Right kidney (tissue), 1 donor: Measurements from ENCODE around the gene TMEM263.
"Not testable (repeated sequence)": the region's sequence is repeated elsewhere in the genome, so short reads cannot be mapped to it uniquely, and the experiment has no call there.

Experiments used
- DNase-seq: peaks from one replicate; pipeline ENCODE4 v3.0.0-alpha.2; 2016

TMEM263 gene

DNA sequence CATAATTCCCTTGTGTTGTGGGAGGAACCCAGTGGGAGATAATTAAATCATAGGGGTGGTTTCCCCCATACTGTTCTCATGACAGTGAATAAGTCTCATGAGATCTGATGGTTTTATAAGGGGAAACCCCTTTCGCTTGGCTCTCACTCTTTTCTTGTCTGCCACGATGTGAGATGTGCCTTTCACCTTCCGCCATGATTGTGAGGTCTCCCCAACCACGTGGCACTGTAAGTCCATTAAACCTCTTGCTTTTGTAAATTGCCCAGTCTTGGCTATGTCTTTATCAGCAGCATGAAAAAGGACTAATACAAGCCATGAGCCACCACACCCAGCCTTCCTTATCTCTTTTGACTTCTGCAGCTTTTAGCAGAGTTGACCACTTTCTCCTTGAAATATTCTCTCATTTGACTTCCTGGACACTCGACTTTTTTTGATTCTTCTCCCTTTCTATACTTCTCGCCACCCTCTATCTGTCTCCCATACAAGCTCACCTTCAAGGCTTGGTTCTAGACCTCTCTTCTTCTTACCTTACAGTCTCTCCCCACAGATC is 29.0 kb downstream of the TMEM263 start:
- DNase-seq: no peak

DNA sequence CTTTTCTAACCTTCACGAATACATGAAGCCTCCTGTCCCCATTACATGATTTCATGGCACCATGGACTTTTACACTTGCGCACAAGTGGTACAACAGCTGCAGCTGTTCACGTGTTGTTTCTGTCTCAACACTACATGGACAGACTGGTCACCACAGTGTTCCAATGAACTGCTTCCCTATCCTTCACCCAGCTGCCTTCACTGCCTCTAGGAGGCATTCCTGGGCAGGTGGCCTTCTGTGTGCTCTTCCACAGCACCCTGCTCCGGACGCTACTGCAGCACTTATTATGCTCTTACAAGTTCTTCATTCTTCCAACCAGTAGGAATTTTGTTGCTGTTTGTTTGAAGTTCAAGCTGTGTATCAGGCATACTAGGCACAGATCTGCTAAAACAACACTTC is 29.8 kb downstream of the TMEM263 start:
- DNase-seq: no peak

DNA sequence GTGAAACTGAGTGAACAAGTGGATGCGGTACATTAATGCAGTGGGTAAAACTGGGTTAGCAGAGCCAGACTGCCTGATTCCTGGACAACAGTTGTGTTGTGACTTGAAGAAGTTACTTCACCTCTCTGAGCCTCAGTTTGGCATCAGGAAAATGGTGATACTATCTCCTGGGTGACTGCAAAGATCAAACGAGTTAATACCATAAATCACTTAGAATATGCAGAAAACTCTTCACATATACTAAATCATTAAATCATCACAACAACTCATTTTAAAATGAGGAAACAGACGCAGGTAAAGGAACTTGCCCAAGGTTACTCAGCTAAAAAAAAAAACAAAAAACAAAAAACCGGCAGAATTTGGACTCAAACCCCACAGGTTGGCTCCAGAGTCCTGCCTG is 30.4 kb downstream of the TMEM263 start:
- no peak for DNase-seq

DNA sequence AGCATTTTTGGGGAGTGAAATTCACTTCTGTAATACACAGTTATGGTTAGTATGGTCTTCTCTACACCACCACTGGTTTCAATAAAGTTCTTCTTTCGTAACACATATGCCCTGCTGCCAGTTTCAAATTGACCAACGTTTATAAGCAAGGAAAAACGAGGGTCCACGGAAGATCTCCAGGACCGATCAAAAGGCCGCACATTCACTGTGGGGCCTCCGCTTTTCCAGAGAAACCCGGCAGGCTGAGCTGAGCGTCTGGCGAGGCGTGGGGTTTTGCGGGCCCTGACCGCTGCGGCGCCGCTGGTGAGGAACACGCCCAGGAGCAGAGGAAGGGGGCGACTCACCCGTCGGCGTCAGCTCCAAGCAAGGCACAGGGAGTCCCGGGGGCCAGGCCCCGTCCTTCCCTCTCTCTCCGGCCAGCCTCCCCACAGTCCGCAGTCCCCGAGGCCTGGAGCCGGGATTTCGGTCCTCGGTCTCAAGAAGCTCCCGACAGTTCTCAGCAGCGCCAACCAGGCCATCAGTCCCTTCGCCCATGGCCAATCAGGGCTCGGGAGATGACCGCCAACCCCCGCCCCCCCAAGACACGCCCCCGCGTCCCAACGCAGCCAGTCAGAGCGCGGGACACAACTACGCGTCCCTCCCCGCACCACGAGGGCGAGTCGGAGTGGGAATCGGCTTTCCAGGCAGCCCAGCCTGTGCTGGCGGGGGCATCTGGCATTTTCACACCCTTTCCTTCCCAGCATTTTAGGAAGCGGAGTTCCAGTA is 31.1 kb downstream of the TMEM263 start, which contains the start of gene MTERF2:
MTERF2 (minus strand) TSS at position 522 of the 765 bp plus-strand sequence. CDS start 8,432 bp downstream, outside the sequence.
- DNase-seq: peak; percentile 96

DNA sequence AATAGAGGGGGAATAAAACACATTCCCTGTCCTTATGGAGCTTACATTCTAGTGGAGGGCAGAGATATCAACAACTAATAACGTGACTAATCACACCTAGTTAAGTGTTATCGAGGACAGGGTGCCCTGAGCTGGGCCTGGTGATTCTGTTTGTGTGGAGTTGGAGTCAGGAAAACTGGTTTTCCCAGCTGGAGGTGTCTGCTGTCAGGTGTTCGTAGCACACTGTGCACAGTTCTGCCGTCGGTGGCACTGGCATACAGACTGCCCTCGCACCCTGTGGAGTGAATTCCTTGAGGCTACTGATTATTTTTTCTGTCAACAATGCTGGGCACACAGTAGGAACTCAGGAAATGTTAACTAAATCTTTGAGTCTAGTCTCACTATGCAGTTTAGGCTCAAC is 32.1 kb downstream of the TMEM263 start:
- DNase-seq: no peak

DNA sequence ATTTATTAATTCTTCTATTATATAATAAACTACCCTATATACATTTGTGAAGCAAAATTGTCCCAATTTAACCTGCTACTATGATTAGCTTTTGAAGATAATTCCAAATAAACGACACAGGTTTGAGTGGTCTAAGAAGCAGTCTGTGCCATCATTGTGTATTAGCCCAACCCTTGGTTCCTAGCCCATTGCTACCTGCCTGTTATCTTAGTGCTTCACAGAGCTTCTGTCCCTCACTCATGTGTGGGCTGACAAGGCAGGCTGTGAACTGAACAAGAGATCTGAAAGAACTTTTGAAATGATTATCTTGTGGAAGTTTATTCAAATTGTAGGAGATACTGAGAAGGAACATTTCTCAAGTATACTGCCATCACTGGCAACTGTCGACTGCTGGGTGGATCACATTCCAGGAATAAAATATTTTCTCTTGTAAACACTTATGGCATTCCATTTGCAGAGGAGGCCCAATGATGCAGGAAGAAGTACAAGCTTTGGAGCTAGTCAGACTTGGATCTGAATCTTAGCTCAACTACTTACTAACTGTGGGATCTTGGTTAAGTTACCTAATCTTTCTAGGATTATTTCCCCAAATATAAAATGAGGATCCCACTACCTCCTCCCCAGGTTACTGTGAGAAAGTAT is 39.0 kb downstream of the TMEM263 start:
- no peak for DNase-seq

DNA sequence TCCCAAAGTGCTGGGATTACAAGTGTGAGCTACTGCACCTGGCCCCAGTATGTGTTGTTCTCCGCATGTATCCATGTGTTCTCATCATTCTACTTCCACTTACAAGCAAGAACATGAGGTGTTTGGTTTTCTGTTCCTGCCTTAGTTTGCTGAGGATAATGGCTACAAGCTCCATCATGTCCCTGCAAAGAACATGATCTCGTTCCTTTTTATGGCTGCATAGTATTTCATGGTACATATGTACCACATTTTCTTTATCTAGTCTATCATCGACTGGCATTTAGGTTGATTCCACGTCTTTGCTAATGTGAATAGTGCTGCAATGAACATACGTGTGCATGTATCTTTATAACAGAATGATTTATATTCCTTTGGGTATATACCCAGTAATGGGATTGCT is 40.4 kb downstream of the TMEM263 start:
- not testable (repeated sequence) for DNase-seq

DNA sequence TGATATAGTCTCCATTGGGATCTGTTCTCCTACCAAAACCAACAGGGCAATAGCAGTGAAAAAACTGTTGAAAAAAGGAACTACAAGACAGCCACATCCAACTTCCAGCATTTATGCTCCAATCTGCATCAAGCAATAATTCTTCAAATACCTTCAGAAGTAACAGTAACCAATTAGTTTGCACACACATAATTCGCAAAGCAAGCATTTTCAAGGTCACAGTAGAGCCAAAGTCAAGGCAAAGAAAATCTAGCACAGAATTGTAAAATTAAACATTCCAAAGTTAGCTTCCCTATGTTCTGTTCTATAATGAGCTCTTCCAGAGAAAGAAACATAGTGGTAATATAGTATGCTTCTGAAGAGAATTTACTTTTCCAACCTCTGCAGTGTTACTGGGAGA is 42.2 kb downstream of the TMEM263 start:
- no peak for DNase-seq

DNA sequence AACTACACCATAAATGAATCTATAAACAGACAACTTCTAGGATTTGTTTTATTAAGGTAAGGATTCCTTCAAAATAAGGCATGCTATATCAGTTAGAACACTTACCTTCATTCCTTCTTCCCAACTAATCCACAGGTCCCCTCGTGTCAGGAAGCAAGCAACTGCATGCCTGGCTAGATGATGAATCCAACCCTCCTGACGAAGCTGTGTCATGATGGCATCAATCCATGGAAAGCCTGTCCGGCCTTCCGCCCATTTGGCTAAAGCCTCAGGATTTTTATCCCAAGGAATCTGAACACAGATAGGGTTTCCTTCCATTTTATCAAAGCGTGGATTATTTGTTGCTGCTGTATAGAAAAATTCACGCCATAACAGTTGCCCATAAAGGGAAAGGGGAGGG is 43.7 kb downstream of the TMEM263 start:
- no peak for DNase-seq

DNA sequence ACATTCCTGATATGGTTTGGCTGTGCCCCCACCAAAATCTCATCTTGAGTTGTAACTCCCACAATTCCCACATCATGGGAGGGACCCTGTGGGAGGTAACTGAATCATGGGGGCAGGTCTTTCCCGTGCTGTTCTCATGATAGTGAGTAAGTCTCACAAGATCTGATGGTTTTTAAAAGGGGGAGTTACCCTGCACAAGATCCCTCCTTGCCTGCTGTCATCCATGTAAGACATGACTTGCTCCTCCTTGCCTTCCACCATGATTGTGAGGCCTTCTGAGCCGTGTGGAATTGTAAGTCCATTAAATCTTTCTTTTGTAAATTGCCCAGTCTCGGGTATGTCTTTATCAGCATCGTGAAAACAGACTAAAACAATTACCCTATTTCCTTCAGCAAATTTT is 47.0 kb downstream of the TMEM263 start:
- DNase-seq: not testable (repeated sequence)

DNA sequence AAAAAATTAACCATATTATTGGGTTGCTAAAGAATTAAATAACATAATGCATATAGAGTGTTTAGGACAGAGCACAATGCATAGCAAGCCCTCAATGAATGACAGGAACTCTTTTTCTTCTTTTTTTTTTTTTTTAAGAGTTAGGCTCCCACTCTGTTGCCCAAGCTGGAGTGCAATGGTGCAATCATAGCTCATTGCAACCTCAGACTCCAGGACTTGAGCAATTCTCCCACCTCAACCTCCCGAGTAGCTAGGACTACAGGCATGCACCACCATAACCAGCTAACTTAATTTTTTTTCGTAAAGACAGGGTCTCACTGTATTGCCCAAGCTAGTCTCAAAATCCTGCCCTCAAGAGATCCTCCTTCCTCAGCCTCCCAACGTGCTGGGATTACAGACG is 51.7 kb downstream of the TMEM263 start:
- DNase-seq: no peak

DNA sequence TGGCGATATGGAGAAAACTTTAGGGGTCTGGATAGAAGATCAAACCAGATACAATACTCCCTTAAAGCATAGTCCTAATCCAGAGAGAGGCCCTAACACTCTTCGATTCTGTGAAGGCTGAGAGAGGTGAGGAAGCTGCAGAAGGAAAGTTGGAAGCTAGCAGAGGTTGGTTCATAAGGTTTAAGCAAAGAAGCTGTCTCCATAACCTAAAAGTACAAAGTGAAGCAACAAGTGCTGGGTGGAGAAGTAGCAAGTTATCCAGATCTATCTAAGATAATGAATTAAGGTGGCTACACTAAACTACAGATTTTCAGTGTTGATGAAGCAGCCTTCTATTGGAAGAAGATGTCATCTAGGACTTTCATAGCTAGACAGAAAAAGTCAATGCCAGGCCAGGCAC is 55.8 kb downstream of the TMEM263 start:
- no peak for DNase-seq

DNA sequence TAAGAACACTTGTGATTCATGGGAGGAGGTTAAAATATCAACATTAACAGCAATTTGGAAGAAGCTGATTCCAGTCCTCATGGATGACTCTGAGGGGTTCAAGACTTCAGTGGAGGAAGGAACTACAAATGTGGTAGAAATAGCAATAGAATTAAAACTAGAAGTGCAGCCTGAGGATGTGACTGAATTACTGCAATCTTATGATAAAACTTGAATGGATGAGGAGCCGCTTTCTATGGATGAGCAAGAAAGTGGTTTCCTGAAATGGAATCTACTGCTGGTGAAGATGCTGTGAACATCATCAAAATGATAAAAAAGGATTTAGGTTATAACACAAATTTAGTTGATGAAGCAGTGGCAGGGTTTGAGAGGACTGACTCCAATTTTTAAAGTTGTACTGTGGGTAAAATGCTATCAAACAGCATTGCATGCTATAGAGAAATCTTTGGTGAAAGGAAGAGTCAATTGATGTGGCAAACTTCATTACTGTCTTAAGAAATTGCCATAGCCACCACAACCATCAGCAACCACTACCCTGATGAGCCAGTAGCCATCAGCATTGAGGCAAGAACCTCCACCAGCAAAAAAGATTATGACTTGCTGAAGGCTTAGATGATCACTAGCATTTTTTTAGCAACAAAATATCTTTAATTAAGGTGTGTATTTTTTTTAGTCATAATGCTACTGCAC is 57.2 kb downstream of the TMEM263 start:
- no peak for DNase-seq

DNA sequence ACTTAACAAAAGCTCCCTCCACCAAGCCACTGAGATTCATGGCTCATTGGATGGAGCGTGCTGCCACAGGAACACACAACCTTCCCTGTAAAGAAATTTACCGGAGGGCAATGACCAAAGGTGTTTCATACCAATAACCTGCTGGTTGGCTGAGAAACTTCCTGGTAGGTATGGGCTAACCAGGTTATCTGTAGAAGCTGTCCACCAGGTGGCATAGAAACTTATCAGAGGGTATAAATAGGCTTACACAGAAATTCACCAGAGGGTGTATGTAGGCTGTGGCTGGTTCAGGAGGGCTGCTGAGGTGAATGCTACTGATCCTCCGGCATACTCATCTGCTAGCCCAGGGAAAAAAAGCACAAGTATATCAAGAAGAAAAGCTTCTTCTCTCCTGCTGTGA is 58.3 kb downstream of the TMEM263 start:
- no peak for DNase-seq

DNA sequence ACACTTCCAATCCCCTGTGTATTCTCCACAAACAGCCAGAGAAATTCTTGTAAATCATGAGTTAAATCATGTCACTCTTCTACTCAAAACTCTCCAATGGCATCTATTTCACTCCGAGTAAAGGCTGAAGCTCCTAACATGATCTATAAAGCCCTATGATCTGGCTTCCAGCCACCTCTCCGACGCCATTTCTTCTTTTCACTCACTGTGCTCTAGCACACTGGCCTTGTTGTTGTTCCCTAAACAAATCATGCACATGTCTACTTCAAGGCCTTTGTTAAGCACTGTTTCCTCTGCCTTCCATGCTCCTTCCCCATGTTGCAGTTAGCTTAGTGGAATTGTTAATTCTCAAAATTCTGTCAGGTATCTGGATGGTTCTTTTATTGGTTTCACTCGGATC is 61.3 kb downstream of the TMEM263 start:
- no peak for DNase-seq

DNA sequence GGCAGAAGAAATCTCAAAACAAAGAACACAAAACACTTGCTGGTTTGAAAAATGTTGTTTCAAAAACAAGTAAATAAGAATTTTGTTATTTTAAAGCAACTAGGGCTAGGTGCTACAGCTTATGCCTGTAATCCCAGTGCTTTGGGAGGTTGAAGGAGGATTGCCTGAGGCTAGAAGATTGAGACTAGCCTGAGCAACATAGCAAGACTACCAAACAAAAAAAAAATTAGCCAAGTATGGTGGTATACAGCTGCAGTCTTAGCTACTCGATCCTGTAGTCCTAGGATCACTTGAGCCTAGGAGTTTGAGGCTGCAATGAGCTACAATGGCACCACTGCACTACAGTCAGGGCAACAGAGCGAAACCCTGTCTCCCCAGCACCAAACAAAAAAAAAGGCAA is 63.8 kb downstream of the TMEM263 start:
- DNase-seq: no peak
